K562 (cell line): ENCODE results near the gene LILRA6. TPM values are rescaled to one million over a fixed set of nuclear protein-coding genes. Genes with fewer than 3 reads are reported as not detected.

Experiments used
- ATAC-seq: fragments of 200-7000 bp; cut with Tn5 transposase; 3 replicates; pipeline ENCODE4 v1.9.1; 2020; ENCODE audit warnings: moderate library complexity
- BruUV-seq: library from RNA; stranded (reverse); fragments of 400-500 nt; replicated peaks from 2 replicates; lab custom pipeline; 2021; lab: Mats Ljungman, UMichigan
- CTCF ChIA-PET: fragments of 300-600 bp; formaldehyde crosslinking; extraction: SDS; loops from one replicate; lab custom pipeline; 2021; ENCODE audit warnings: low intra/inter-chr PET ratio; lab: Yijun Ruan, JAX
- POLR2A ChIA-PET: fragments of 300-600, 350-650 bp; sonication (Branson Sonifier 250); formaldehyde crosslinking; extraction: SDS; loops from one replicate; lab custom pipeline; 2021; ENCODE audit warnings: antibody characterized with exemption, inconsistent platforms; lab: Yijun Ruan, JAX
- DNase-seq, 4 experiments: peaks; one replicate each; pipeline versions ENCODE4 v3.0.0 to v3.0.0-alpha.2; 2011 to 2018; ENCODE audit warnings: low spot score in 3 of 4, mixed read lengths in 3 of 4; ENCODE audit errors: extremely low read depth in 1 of 4
- FAIRE-seq: peaks from 2 replicates; lab custom pipeline; 2011; peaks lifted over from hg19 to GRCh38; lab: Jason Lieb, UNC
- H2AFZ ChIP-seq: 2 replicates; pipeline ENCODE4 v1.6.0; 2011; ENCODE audit warnings: low read depth, low read length, control low read depth, inconsistent platforms
- H3K27ac ChIP-seq: fragments of 200-600 bp; 3 replicates; pipeline ENCODE4 v1.8.0; 2011; ENCODE audit warnings: low read depth, mild to moderate bottlenecking, control low read depth, inconsistent platforms, low read length, moderate library complexity, mixed read lengths; ENCODE audit errors: extremely low read depth
- H3K27me3 ChIP-seq, 2 experiments: fragments of 300-600 bp in 1 of 2; 2 replicates in 1 of 2; 3 replicates in 1 of 2; pipeline versions ENCODE4 v1.6.0 to v1.8.0; 2011; ENCODE audit warnings: inconsistent platforms in 2 of 2, low read length in 2 of 2, mild to moderate bottlenecking in 1 of 2, mixed read lengths in 1 of 2, moderate library complexity in 1 of 2; ENCODE audit not compliant: control insufficient read depth in 2 of 2, insufficient read depth in 2 of 2
- H3K36me3 ChIP-seq: fragments of 300-600 bp; 3 replicates; pipeline ENCODE4 v1.8.0; 2011; ENCODE audit warnings: mild to moderate bottlenecking, low read length, inconsistent platforms; ENCODE audit not compliant: control insufficient read depth, insufficient read depth
- H3K4me1 ChIP-seq, 2 experiments: fragments of 200-600 bp in 1 of 2; replicated peaks in 1 of 2; 2 replicates in 1 of 2; 3 replicates in 1 of 2; pipeline versions ENCODE4 v1.5.1 to v1.8.0; 2011; ENCODE audit warnings: inconsistent platforms in 2 of 2, low read length in 2 of 2, mild to moderate bottlenecking in 1 of 2, mixed read lengths in 1 of 2, moderate library complexity in 1 of 2; ENCODE audit not compliant: control insufficient read depth in 2 of 2, insufficient read depth in 2 of 2
- H3K4me2 ChIP-seq: 2 replicates; pipeline ENCODE4 v1.6.1; 2011; ENCODE audit warnings: low read length, control low read depth, inconsistent platforms, mixed read lengths; ENCODE audit not compliant: insufficient read depth
- H3K4me3 ChIP-seq: fragments of 200-600 bp; sonication (generic), shearing (Covaris generic); 2 replicates; pipeline ENCODE4 v1.5.1; 2016; ENCODE audit warnings: control low read depth, inconsistent platforms
- H3K79me2 ChIP-seq: fragments of 200-600 bp; 3 replicates; pipeline ENCODE4 v1.8.0; 2011; ENCODE audit warnings: low read length, inconsistent platforms; ENCODE audit not compliant: control insufficient read depth, insufficient read depth
- H3K9ac ChIP-seq, 2 experiments: 2 replicates each; pipeline versions ENCODE4 v1.6.0 to v1.6.1; 2011; ENCODE audit warnings: low read depth in 2 of 2, low read length in 2 of 2, control low read depth in 1 of 2, inconsistent platforms in 1 of 2, mild to moderate bottlenecking in 1 of 2, mixed read lengths in 1 of 2; ENCODE audit not compliant: insufficient read depth in 1 of 2
- H3K9me1 ChIP-seq: one replicate; pipeline ENCODE4 v1.6.0; 2011; ENCODE audit warnings: inconsistent platforms, mild to moderate bottlenecking, low read length, moderate library complexity; ENCODE audit not compliant: control insufficient read depth, insufficient read depth
- H3K9me3 ChIP-seq: replicated peaks from 2 replicates; pipeline ENCODE4 v1.5.1; 2011; ENCODE audit warnings: low read depth, low read length, inconsistent platforms; ENCODE audit not compliant: control insufficient read depth, insufficient read depth
- H4K20me1 ChIP-seq: replicated peaks from 2 replicates; pipeline ENCODE4 v1.6.1; 2011; ENCODE audit warnings: low read length, inconsistent platforms, mixed read lengths; ENCODE audit not compliant: control insufficient read depth, insufficient read depth
- ARID3B ChIP-seq: fragments of 250-450 bp; sonication (Bioruptor Pico); IDR thresholded peaks from 2 replicates; pipeline ENCODE4 v1.4.0; 2020; ENCODE audit warnings: borderline replicate concordance
- MYC ChIP-seq, 2 experiments: fragments of 250-450 bp in 1 of 2; sonication (Bioruptor Pico) in 1 of 2; IDR thresholded peaks; 2 replicates each; pipeline versions ENCODE4 v1.5.1 to v1.6.1; 2012 to 2021; ENCODE audit warnings: low read depth in 2 of 2, borderline replicate concordance in 1 of 2, improper control_type of control experiment in 1 of 2, low read length in 1 of 2, mild to moderate bottlenecking in 1 of 2, moderate library complexity in 1 of 2
- RBFOX2 ChIP-seq: fragments of 200-400 bp; formaldehyde crosslinking; IDR thresholded peaks from 2 replicates; pipeline ENCODE4 v1.6.1; 2017; ENCODE audit warnings: low read depth, mild to moderate bottlenecking, low read length, moderate library complexity
- SIN3A ChIP-seq, 2 experiments: fragments of 150-350 bp in 1 of 2; IDR thresholded peaks; 2 replicates each; pipeline ENCODE4 v1.6.1; 2011 to 2016; ENCODE audit warnings: borderline replicate concordance in 2 of 2, low read depth in 2 of 2, low read length in 2 of 2, mild to moderate bottlenecking in 2 of 2, moderate library complexity in 2 of 2; ENCODE audit not compliant: control insufficient read depth in 1 of 2
- SP2 ChIP-seq: IDR thresholded peaks from 2 replicates; pipeline ENCODE4 v1.6.1; 2011; ENCODE audit warnings: mild to moderate bottlenecking, low read depth, low read length, moderate library complexity; ENCODE audit not compliant: poor library complexity, severe bottlenecking; ENCODE audit errors: extremely low read depth
- THAP12 ChIP-seq: fragments of 250-450 bp; sonication (Bioruptor Pico); IDR thresholded peaks from 2 replicates; pipeline ENCODE4 v1.9.0; 2021; ENCODE audit warnings: mild to moderate bottlenecking, inconsistent platforms
- ZKSCAN1 ChIP-seq: fragments of 150-350 bp; IDR thresholded peaks from 2 replicates; pipeline ENCODE4 v1.6.1; 2016; ENCODE audit warnings: low read depth, low read length
- whole genome bisulfite sequencing: fragments of 100-300 bp; shearing (Covaris generic); methylation state at CpG from one replicate; pipeline ENCODE4 v1.1.6; 2016; ENCODE audit warnings: low coverage, mixed read lengths; ENCODE audit not compliant: insufficient coverage; ENCODE audit errors: missing lambda C conversion rate; 5-methylcytosine and 5-hydroxymethylcytosine counted together
- in situ Hi-C: fragments of 300-500 bp; cut with MboI; formaldehyde crosslinking; loops from 4 replicates; pipeline ENCODE4 v1.15.0; 2018; ENCODE audit warnings: inconsistent platforms, mixed read lengths
- intact Hi-C: fragments of 100-400 bp; cut with micrococcal nuclease; formaldehyde crosslinking; loops from 2 replicates; pipeline ENCODE4 v1.14.2; 2022
- polyA plus RNA-seq, 8 experiments: library from polyadenylated mRNA; depleted of rRNA in 4 of 8; stranded (reverse) in 5 of 8; unstranded in 3 of 8; fragments of >200 nt; fragmentation: Nextera tagmentation in 2 of 8; fragmentation: Illumina TruSeq in 1 of 8; extraction: Ambion mirVana in 2 of 8; extraction: Trizol in 1 of 8; gene quantifications; 2 replicates each; pipeline versions ENCODE4 v1.2.1 to v1.2.3, GENCODE V29; 2011 to 2014; ENCODE audit warnings: inconsistent platforms in 1 of 8, missing spikeins in 1 of 8
- total RNA-seq, 7 experiments: library from RNA; depleted of rRNA in 6 of 7; stranded (reverse); fragments of >200 nt in 6 of 7; fragmentation: Illumina TruSeq in 2 of 7; extraction: Trizol in 2 of 7; gene quantifications; 2 replicates each; pipeline versions ENCODE4 v1.2.1 to v1.2.3, GENCODE V29; 2011 to 2021; ENCODE audit warnings: low replicate concordance in 1 of 7
- TF ChIP-seq, protein P1 (sequence below): sonication (generic); formaldehyde crosslinking; IDR thresholded peaks from 2 replicates; pipeline ENCODE4 v1.8.0; 2022; ENCODE audit warnings: mild to moderate bottlenecking, missing genetic modification reagents
- TF ChIP-seq, protein P2 (sequence below): fragments of 450-650 bp; conservative IDR thresholded peaks from 2 replicates; pipeline ENCODE4 v1.6.1; 2016; ENCODE audit warnings: missing genetic modification characterization, low read depth, mild to moderate bottlenecking, control low read depth, missing compliant biosample characterization

Gene LILRA6
- total and polyA plus RNA-seq, 9 of the 15 experiments (the other 6 are each of a cell fraction or from before 2014, with no cell fraction given), result 0.03 TPM; not detected in 8

DNA sequence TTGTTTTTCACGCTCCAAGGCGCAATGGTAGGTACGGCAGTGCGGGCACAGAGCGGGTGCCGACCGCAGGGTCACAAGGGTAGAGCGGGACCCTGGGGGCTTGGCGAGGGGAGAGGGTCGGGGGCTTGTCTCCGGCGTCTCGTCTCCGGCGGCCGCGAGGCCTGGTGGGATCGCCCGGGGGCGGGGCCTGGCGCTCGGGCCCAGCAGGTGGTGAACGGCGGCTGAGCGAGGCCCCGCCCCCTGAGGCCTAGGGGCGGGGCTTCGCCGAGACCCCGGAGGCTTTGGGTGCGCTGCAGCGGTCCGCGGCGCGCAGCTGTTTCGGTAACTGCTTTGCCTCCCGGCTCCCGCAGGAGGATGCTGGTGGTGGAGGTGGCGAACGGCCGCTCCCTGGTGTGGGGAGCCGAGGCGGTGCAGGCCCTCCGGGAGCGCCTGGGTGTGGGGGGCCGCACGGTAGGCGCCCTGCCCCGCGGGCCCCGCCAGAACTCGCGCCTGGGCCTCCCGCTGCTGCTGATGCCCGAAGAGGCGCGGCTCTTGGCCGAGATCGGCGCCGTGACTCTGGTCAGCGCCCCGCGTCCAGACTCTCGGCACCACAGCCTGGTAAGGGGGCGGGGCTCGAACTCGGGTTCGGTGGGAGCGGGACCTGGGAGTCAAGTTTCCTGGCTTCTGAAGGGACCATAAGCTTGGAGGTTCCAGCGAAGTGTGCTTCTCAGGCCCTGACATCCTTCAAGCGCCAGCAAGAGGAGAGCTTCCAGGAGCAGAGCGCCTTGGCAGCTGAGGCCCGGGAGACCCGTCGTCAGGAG lies 51.4 kb downstream of the LILRA6 start, which contains the start of gene TSEN34:
TSEN34 (plus strand) TSS at position 298 of the 800 bp plus-strand sequence; CDS start at position 355, 57 bp downstream.
- H4K20me1 ChIP-seq, result no peaks in the 10 kb centered on the region
- peak within 1 kb of the TSS; percentile 96 for H3K4me2 ChIP-seq
- no peak for FAIRE-seq
- H3K27me3 ChIP-seq, result no peaks in the 10 kb centered on the region
- BruUV-seq, result TSS peak; percentile 52
- peaks cover 51% of the 10 kb centered on the region for H3K79me2 ChIP-seq
- H3K9me3 ChIP-seq, result no peaks in the 10 kb centered on the region
- H3K4me3 ChIP-seq, result peak within 1 kb of the TSS; percentile 96
- peak within 1 kb of the TSS; percentile 100 for H3K27ac ChIP-seq
- ChIA-PET POLR2A (interaction anchor here (0.6 to 7.0 kb wide), 11 partner anchors 10 to 74 kb away, joined by 3 to 206 read pairs (median 7); partner anchors contain the start of genes CNOT3, LENG1, RPS9 and TMC4), CTCF (no interaction called here)
- WGBS, result under 1% methylated on average over 57 of the region's 77 CpGs
- H3K9me1 ChIP-seq, result peaks cover 4% of the 10 kb centered on the region
- DNase-seq, result peak; percentile 77 to 89 (median 82)
- peaks cover 27 to 49% of the 10 kb centered on the region in 2 experiments for H3K4me1 ChIP-seq
- peak within 1 kb of the TSS; percentile 98 for H2AFZ ChIP-seq
- ATAC-seq, result peak; percentile 48
- H3K36me3 ChIP-seq, result peaks cover 53% of the 10 kb centered on the region
- in situ Hi-C loops (no loop called here), intact Hi-C loops (no loop called here)
- peak within 1 kb of the TSS; percentile 98 to 99 for H3K9ac ChIP-seq
- TF ChIP-seq ZKSCAN1 (0 out of 2 replicates have a peak, but pooled peaks have one; percentile 46), SIN3A (IDR thresholded peaks at IDR 0.05; ENCODE audit: borderline replicate concordance in 2 of 2, control insufficient read depth in 1 of 2, low read depth in 2 of 2, low read length in 2 of 2) (peak; percentile 59 to 82; a peak in 2 of 4 replicates), MYC (IDR thresholded peaks at IDR 0.05; ENCODE audit: low read depth, low read length) (peak; percentile 28; the same call in 1 of the 2 replicates), MYC (CRISPR knock-in tag; IDR thresholded peaks at IDR 0.05; ENCODE audit: borderline replicate concordance, low read depth) (no peak), RBFOX2 (peak; percentile 1; the same call in 1 of the 2 replicates), THAP12 (CRISPR knock-in tag) (peak; percentile 41; the same call in 1 of the 2 replicates), SP2 (no peak), ARID3B (CRISPR knock-in tag) (0 out of 2 replicates have a peak, but pooled peaks have one; percentile 3)
- TF ChIP-seq, protein P1, sequence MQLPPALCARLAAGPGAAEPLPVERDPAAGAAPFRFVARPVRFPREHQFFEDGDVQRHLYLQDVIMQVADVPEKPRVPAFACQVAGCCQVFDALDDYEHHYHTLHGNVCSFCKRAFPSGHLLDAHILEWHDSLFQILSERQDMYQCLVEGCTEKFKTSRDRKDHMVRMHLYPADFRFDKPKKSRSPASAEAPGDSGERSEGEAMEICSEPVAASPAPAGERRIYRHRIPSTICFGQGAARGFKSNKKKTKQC (CRISPR knock-in tag), result peak; percentile 25; the same call in 1 of the 2 replicates
- TF ChIP-seq, protein P2, sequence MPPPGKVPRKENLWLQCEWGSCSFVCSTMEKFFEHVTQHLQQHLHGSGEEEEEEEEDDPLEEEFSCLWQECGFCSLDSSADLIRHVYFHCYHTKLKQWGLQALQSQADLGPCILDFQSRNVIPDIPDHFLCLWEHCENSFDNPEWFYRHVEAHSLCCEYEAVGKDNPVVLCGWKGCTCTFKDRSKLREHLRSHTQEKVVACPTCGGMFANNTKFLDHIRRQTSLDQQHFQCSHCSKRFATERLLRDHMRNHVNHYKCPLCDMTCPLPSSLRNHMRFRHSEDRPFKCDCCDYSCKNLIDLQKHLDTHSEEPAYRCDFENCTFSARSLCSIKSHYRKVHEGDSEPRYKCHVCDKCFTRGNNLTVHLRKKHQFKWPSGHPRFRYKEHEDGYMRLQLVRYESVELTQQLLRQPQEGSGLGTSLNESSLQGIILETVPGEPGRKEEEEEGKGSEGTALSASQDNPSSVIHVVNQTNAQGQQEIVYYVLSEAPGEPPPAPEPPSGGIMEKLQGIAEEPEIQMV, result peak; percentile 60; the same call in 1 of the 2 replicates
